Measurements from ENCODE around the gene NUMA1.

NUMA1 gene

GRCh38 chr11:71999362-71999761 lies 81.0 kb downstream of the NUMA1 start:
- TF ChIP-seq CTCF (conservative IDR thresholded peaks at IDR 0.05; ENCODE audit: low read length), result no peak
- DNase-seq (ENCODE audit: low read depth), result peak; percentile 61
- peak overlapping the region; percentile 42 for H3K4me3 ChIP-seq (ENCODE audit: low read length)

GRCh38 chr11:71998649-71999310 lies 81.6 kb downstream of the NUMA1 start, which contains the start of gene IL18BP:
TSS of gene IL18BP (plus strand) at chr11:71998909. CDS start at chr11:71999985, 1,076 bp downstream.
- TF ChIP-seq CTCF (conservative IDR thresholded peaks at IDR 0.05; ENCODE audit: low read length), result no peak
- peak within 1 kb of the TSS; percentile 42 for H3K4me3 ChIP-seq (ENCODE audit: low read length)
- no peak for DNase-seq (ENCODE audit: low read depth)

GRCh38 chr11:71998061-71998460 lies 82.3 kb downstream of the NUMA1 start:
- no peak overlapping the region for H3K4me3 ChIP-seq (ENCODE audit: low read length)
- TF ChIP-seq CTCF (conservative IDR thresholded peaks at IDR 0.05; ENCODE audit: low read length), result no peak
- no peak for DNase-seq (ENCODE audit: low read depth)

- no peak for DNase-seq (ENCODE audit: low read depth)
- no peak overlapping the region for H3K4me3 ChIP-seq (ENCODE audit: low read length)
- TF ChIP-seq CTCF (conservative IDR thresholded peaks at IDR 0.05; ENCODE audit: low read length), result no peak
These were observed 82.7 kb downstream of the NUMA1 start for GRCh38 chr11:71997594-71997993.

- H3K4me3 ChIP-seq (ENCODE audit: low read length), result no peak overlapping the region
- DNase-seq (ENCODE audit: low read depth), result no peak
- TF ChIP-seq CTCF (conservative IDR thresholded peaks at IDR 0.05; ENCODE audit: low read length), result no peak
These were observed 83.4 kb downstream of the NUMA1 start for GRCh38 chr11:71996946-71997345.

- TF ChIP-seq CTCF (conservative IDR thresholded peaks at IDR 0.05; ENCODE audit: low read length), result no peak
- H3K4me3 ChIP-seq (ENCODE audit: low read length), result no peak overlapping the region
- no peak for DNase-seq (ENCODE audit: low read depth)
These were observed 83.8 kb downstream of the NUMA1 start for GRCh38 chr11:71996517-71996916.

- H3K4me3 ChIP-seq (ENCODE audit: low read length), result no peak overlapping the region
- TF ChIP-seq CTCF (conservative IDR thresholded peaks at IDR 0.05; ENCODE audit: low read length), result no peak
- DNase-seq (ENCODE audit: low read depth), result no peak
These were observed 84.5 kb downstream of the NUMA1 start for GRCh38 chr11:71995726-71996291.

Measured in AG10803 (cell line).